Activated gamma-delta T cell treated with anti-CD3 and anti-CD28 coated beads, Interleukin-2, amount 50 U/mL, for 16 hours (primary cell): Measurements from ENCODE around the gene RPGRIP1.
"Not testable (repeated sequence)": the region's sequence is repeated elsewhere in the genome, so short reads cannot be mapped to it uniquely, and the experiment has no call there.

ENCODE experiments used
- DNase-seq: peaks from one replicate; pipeline ENCODE4 v3.0.0-alpha.2; 2020; ENCODE audit warnings: low read depth

RPGRIP1 gene

DNA sequence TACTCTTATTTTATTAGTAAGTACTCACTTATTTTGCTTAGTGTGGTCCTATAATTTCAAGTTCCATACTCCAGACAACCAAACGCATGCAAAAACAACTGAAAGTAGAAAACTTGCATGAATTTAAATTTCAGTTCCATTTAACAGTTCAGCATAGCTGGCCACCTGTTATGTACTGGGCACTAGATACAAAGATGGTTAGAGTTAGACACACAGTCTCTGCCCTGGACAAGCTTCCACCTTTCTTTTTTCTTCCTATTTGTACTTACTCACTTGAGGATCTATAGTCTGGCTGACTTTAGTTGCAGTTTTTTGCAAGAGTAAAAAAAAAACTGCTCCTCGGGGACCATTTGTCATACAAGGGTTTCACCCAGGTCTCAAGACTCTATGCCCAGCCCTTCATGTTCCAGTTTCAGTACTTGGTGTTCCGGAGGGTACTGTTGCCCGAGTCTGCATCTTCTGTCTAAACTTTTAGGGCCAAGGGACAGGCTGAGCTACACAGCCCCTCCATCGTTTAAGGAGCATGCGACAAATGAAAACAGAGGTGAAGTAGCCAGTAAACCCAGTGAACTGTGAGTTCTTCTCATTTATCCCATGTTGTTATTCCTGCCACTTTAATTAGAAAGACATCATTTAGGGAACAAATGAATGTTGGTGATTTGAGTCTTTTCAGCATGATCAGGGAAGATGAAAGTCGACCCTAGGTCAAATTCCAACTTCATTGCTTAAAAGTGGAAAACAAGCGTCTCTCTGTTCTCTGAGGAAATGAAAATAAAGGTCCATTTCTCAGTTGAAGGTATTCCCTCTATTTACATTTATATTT, 22.3 kb downstream of the RPGRIP1 start:
- no peak for DNase-seq

- not testable (repeated sequence) for DNase-seq
These were observed 22.9 kb downstream of the RPGRIP1 start for GRCh38 chr14:21302836-21303140.

- no peak for DNase-seq
These were observed 27.8 kb downstream of the RPGRIP1 start for GRCh38 chr14:21307637-21308036.

DNA sequence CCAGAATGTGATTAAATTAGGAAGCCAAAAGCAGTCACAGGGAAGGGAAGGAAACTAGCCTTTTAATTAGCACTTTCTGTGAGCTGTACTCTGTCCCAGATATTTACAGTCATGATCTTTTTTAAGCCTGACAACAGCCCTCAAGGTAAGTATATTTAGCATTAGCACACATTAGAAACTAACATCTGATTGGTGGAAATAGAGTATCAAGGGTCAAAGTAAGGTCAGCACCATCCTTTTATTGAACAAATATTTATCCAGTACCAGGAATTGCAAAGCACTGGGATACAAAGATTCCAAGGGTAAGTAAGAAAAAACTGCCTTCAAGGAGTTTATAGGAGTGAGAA, 28.2 kb downstream of the RPGRIP1 start:
- no peak for DNase-seq

GRCh38 chr14:21308479-21309237, 28.8 kb downstream of the RPGRIP1 start:
- DNase-seq, result peak; percentile 66

DNA sequence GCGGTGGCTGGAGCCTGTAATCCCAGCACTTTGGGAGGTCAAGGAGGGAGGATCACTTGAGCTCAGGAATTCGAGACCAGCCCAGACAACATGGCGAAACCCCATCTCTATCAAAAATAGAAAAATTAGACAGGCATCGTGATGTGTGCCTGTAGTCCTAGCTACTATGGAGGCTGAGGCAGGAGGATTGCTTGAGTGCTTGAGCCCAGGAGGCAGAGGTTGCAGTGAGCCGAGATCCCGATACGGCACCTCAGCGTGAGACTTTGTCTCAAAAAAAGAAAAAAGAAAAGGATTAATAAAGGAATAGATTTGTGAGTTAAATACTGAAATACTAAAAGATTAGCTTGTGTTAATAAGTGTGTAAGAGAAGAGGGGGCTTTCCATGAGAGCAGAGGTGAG, 29.4 kb downstream of the RPGRIP1 start:
- no peak for DNase-seq

- no peak for DNase-seq
These were observed 30.1 kb downstream of the RPGRIP1 start for GRCh38 chr14:21309956-21310355.

DNA sequence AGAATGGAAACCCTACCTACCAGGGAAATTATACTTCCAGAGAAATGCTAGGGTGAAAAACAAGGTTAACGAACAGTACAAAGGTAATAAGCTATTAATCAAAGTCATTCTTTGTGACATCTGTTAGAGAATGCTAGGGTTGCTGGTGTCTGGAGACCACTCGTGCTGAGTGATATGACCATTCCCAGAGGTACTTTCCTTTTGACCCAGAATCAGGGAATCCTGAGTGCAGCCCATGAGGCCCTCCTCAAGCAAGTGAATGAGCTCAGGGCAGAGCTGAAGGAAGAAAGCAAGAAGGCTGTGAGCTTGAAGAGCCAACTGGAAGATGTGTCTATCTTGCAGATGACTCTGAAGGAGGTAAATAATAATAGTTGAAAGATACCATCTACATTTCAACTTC, 31.7 kb downstream of the RPGRIP1 start:
- DNase-seq, result no peak

DNA sequence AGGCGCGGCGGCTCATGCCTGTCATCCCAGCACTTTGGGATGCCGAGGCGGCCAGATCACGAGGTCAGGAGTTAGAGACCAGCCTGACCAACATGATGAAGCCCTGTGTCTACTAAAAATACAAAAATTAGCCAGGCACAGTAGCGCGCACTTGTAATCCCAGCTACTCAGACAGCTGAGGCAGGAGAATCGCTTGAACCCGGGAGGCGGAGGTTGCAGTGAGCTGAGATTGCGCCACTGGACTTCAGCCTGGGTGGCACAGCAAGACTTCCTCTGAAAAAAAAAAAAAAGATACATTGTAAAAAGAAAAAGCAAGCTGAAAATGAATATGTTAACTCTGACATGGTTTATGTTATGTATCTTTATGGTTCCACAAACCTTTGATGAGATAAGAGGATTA, 33.6 kb downstream of the RPGRIP1 start:
- no peak for DNase-seq

DNA sequence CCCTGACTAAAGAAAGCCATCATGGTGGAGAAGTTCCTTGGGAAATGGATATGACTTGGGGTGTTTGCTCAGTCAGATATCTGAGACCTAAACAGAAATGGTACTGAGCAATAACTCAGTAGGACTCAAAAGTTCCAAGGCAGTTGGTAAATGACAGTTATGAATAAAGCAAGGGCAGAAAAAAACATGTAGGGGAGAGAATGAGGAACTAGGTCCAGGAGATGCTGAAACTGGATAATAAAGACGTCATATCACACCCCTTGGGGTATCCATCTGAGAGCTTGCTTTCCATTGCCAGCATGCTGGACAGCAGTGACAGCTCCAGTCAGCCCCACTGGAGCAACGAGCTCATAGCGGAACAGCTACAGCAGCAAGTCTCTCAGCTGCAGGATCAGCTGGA, 37.5 kb downstream of the RPGRIP1 start:
- no peak for DNase-seq

- no peak for DNase-seq
These were observed 41.0 kb downstream of the RPGRIP1 start for GRCh38 chr14:21320913-21321312.

GRCh38 chr14:21322716-21323115, 42.8 kb downstream of the RPGRIP1 start:
- no peak for DNase-seq

GRCh38 chr14:21326972-21327371, 47.1 kb downstream of the RPGRIP1 start:
- DNase-seq, result no peak
